HCT116 (cell line): Measurements from ENCODE around the gene EPC1. TPM values are rescaled to one million over a fixed set of nuclear protein-coding genes. Genes with fewer than 3 reads are reported as not detected.

Source experiments
- ATAC-seq: fragments of 200-7000 bp; cut with Tn5 transposase; 2 replicates; pipeline ENCODE4 v1.9.1; 2020; ENCODE audit warnings: mild to moderate bottlenecking, moderate library complexity
- BruUV-seq: library from RNA; stranded (reverse); fragments of 400-500 nt; replicated peaks from 2 replicates; lab custom pipeline; 2021; lab: Mats Ljungman, UMichigan
- CTCF ChIA-PET: fragments of 300-600 bp; sonication (Branson Sonifier 250); formaldehyde crosslinking; loops from one replicate; lab custom pipeline; 2021; ENCODE audit warnings: antibody characterized with exemption; lab: Charles Lee
- POLR2A ChIA-PET: fragments of 300-600, 350-600 bp; sonication (Branson Sonifier 250); formaldehyde crosslinking; loops from one replicate; lab custom pipeline; 2021; ENCODE audit warnings: antibody characterized with exemption; lab: Charles Lee
- RAD21 ChIA-PET, 2 experiments: fragments of 300-600 bp; sonication (Branson Sonifier 250); formaldehyde crosslinking; loops; one replicate each; lab custom pipeline; 2023; ENCODE audit warnings: low total read pairs in 2 of 2; ENCODE audit not compliant: uncharacterized antibody in 2 of 2, unreplicated experiment in 2 of 2, low non-redundant PET in 1 of 2; lab: Charles Lee
- DNase-seq: peaks from one replicate; pipeline ENCODE4 v3.0.0-alpha.2; 2010; ENCODE audit warnings: low read depth, low spot score
- H2AFZ ChIP-seq: fragments of 200-600 bp; shearing (Covaris generic), sonication (generic); 2 replicates; pipeline ENCODE4 v1.6.1; 2017; ENCODE audit warnings: low read depth, mixed run types, mixed read lengths, antibody characterized with exemption, low read length; ENCODE audit not compliant: poor library complexity, severe bottlenecking
- H3K27ac ChIP-seq: 2 replicates; pipeline ENCODE4 v1.5.1; 2012; ENCODE audit warnings: low read depth, low read length
- H3K27me3 ChIP-seq: fragments of 200-600 bp; sonication (generic); 2 replicates; pipeline ENCODE4 v1.6.1; 2016; ENCODE audit warnings: mixed run types, low read length, mixed read lengths; ENCODE audit not compliant: insufficient read depth
- H3K36me3 ChIP-seq, 2 experiments: fragments of 200-500 bp in 1 of 2; fragments of 200-600 bp in 1 of 2; sonication (Bioruptor generic) in 1 of 2; sonication (generic) in 1 of 2; 2 replicates each; pipeline versions ENCODE4 v1.5.1 to v1.6.1; 2014 to 2016; ENCODE audit warnings: low read length in 2 of 2, inconsistent platforms in 1 of 2, mixed read lengths in 1 of 2, mixed run types in 1 of 2; ENCODE audit not compliant: insufficient read depth in 2 of 2, control insufficient read depth in 1 of 2
- H3K4me1 ChIP-seq, 2 experiments: fragments of 200-600 bp in 1 of 2; sonication (generic) in 1 of 2; 2 replicates each; pipeline versions ENCODE4 v1.5.1 to v1.6.1; 2012 to 2017; ENCODE audit warnings: low read length in 2 of 2, inconsistent platforms in 1 of 2, mild to moderate bottlenecking in 1 of 2, mixed read lengths in 1 of 2, mixed run types in 1 of 2, moderate library complexity in 1 of 2; ENCODE audit not compliant: insufficient read depth in 2 of 2, control insufficient read depth in 1 of 2
- H3K4me2 ChIP-seq: fragments of 200-600 bp; sonication (generic); 2 replicates; pipeline ENCODE4 v1.6.1; 2017; ENCODE audit warnings: mixed run types, low read length, mixed read lengths
- H3K4me3 ChIP-seq, 2 experiments: fragments of 200-600 bp in 1 of 2; sonication (generic) in 1 of 2; replicated peaks in 1 of 2; 2 replicates each; pipeline ENCODE4 v1.5.1; 2011 to 2016; ENCODE audit warnings: low read length in 2 of 2, control low read depth in 1 of 2, low read depth in 1 of 2, mild to moderate bottlenecking in 1 of 2, mixed read lengths in 1 of 2, mixed run types in 1 of 2
- H3K79me2 ChIP-seq: fragments of 200-600 bp; sonication (generic); 2 replicates; pipeline ENCODE4 v1.6.1; 2017; ENCODE audit warnings: mild to moderate bottlenecking, mixed run types, low read length, moderate library complexity, mixed read lengths; ENCODE audit not compliant: insufficient read depth
- H3K9ac ChIP-seq: fragments of 200-600 bp; sonication (generic); 2 replicates; pipeline ENCODE4 v1.6.1; 2016; ENCODE audit warnings: low read length, mixed read lengths
- H3K9me2 ChIP-seq: fragments of 200-600 bp; sonication (generic), shearing (Covaris generic); 2 replicates; pipeline ENCODE4 v1.6.1; 2017; ENCODE audit warnings: mixed run types, mild to moderate bottlenecking, moderate library complexity; ENCODE audit not compliant: insufficient read depth
- H3K9me3 ChIP-seq, 2 experiments: fragments of 200-500 bp in 1 of 2; fragments of 200-600 bp in 1 of 2; sonication (Bioruptor generic) in 1 of 2; sonication (generic) in 1 of 2; 2 replicates each; pipeline ENCODE4 v1.6.1; 2014 to 2017; ENCODE audit warnings: low read length in 2 of 2, mixed read lengths in 2 of 2, inconsistent platforms in 1 of 2, low read depth in 1 of 2, mild to moderate bottlenecking in 1 of 2, mixed run types in 1 of 2, moderate library complexity in 1 of 2; ENCODE audit not compliant: control insufficient read depth in 1 of 2, insufficient read depth in 1 of 2
- H4K20me1 ChIP-seq: fragments of 200-600 bp; sonication (generic), shearing (Covaris generic); 2 replicates; pipeline ENCODE4 v1.6.1; 2017; ENCODE audit warnings: mixed run types, mild to moderate bottlenecking, moderate library complexity; ENCODE audit not compliant: insufficient read depth
- CEBPB ChIP-seq: IDR thresholded peaks from 2 replicates; pipeline ENCODE4 v1.6.1; 2012; ENCODE audit warnings: low read depth
- EGR1 ChIP-seq: IDR thresholded peaks from 2 replicates; pipeline ENCODE4 v1.6.1; 2012; ENCODE audit warnings: low read depth
- ELF1 ChIP-seq: IDR thresholded peaks from 2 replicates; pipeline ENCODE4 v1.6.1; 2012; ENCODE audit warnings: low read depth, borderline replicate concordance
- EZH2 ChIP-seq: fragments of 200-600 bp; sonication (generic); IDR thresholded peaks from 2 replicates; pipeline ENCODE4 v1.6.1; 2017; ENCODE audit warnings: antibody characterized with exemption, mixed run types
- EZH2phosphoT487 ChIP-seq: fragments of 200-600 bp; IDR thresholded peaks from 2 replicates; pipeline ENCODE4 v1.6.1; 2018; ENCODE audit warnings: antibody characterized with exemption, borderline replicate concordance
- FOSL1 ChIP-seq: IDR thresholded peaks from 2 replicates; pipeline ENCODE4 v1.6.1; 2012; ENCODE audit warnings: low read depth
- JUND ChIP-seq: IDR thresholded peaks from 2 replicates; pipeline ENCODE4 v1.6.1; 2012
- POLR2A ChIP-seq: IDR thresholded peaks from 2 replicates; pipeline ENCODE4 v1.7.0; 2011; ENCODE audit warnings: borderline replicate concordance; ENCODE audit not compliant: insufficient read depth, insufficient read length; ENCODE audit errors: extremely low read depth
- RAD21 ChIP-seq: IDR thresholded peaks from 2 replicates; pipeline ENCODE4 v1.6.1; 2012; ENCODE audit warnings: low read depth, mild to moderate bottlenecking
- SRF ChIP-seq: IDR thresholded peaks from 2 replicates; pipeline ENCODE4 v1.6.1; 2012; ENCODE audit warnings: low read depth
- ZFX ChIP-seq: fragments of 450-650 bp; IDR thresholded peaks from 2 replicates; pipeline ENCODE4 v1.6.1; 2017
- intact Hi-C: fragments of 100-400 bp; cut with micrococcal nuclease; formaldehyde crosslinking; loops from 2 replicates; pipeline ENCODE4 v1.10.0; 2022
- total RNA-seq: library from RNA; stranded (reverse); gene quantifications from one replicate; pipeline ENCODE4 v1.2.1, GENCODE V29; 2021; ENCODE audit not compliant: unreplicated experiment
- TF ChIP-seq, protein P1 (sequence below), 3 experiments: fragments of 200-600 bp in 1 of 3; sonication (generic) in 1 of 3; IDR thresholded peaks in 2 of 3; conservative IDR thresholded peaks in 1 of 3; 2 replicates each; pipeline ENCODE4 v1.5.1; 2012 to 2017; ENCODE audit warnings: low read depth in 2 of 3, low read length in 2 of 3, antibody characterized with exemption in 1 of 3, borderline replicate concordance in 1 of 3, control low read depth in 1 of 3, mild to moderate bottlenecking in 1 of 3, mixed read lengths in 1 of 3, mixed run types in 1 of 3, moderate library complexity in 1 of 3; ENCODE audit not compliant: insufficient read depth in 1 of 3
- TF ChIP-seq, protein P2 (sequence below): IDR thresholded peaks from 2 replicates; pipeline ENCODE4 v1.6.1; 2012
- TF ChIP-seq, protein P3 (sequence below): IDR thresholded peaks from 2 replicates; pipeline ENCODE4 v1.6.1; 2011; ENCODE audit warnings: mild to moderate bottlenecking, low read length, moderate library complexity; ENCODE audit not compliant: insufficient replicate concordance; ENCODE audit errors: extremely low read depth

The EPC1 gene
- total RNA-seq, 1 experiment from 2014 or later, result 20.1 TPM

DNA sequence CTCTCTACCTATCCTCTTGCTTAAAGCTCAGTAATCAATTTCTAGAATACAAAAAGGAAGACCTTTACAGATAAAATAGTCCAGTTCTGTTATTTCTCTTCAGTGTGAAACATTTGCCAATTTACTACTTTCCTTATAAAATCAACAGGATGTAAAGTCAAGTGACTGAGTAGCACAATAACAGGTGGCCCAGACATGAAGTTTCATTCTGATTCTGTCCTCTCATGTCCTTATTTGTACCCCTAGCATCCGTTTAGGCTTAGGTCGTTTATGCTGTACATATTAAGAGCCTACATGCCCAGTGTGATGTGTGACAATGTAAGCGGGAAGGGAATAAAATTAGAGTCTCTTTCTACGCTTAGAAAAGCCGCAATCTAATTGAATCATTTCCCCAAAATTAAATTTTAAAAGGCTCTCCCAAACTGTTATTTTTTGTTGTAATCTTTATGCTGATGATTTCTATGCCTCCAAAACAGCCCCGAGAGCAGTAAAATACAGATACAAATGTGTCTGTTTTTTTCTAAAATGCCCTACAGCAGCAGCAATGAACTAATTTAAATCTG lies 29.1 kb downstream of the EPC1 start:
- no TSS peak for BruUV-seq
- CTCF ChIA-PET, result no interaction called here
- POLR2A ChIA-PET, result no interaction called here

More for the DNA sequence above, 29.1 kb downstream of the EPC1 start:
- Histone ChIP-seq H3K36me3 (no peaks in the 10 kb centered on the region), H4K20me1 (0 out of 2 replicates have a peak, but pooled peaks cover 9% of the 10 kb centered on the region), H3K27me3 (no peaks in the 10 kb centered on the region), H3K9me3 (no peaks in the 10 kb centered on the region), H3K27ac (no peak overlapping the region), H2AFZ (no peak overlapping the region), H3K4me2 (no peak overlapping the region), H3K9me2 (no peaks in the 10 kb centered on the region), H3K4me3 (no peak overlapping the region), H3K4me1 (0 out of 4 replicates have a peak, but pooled peaks cover 0 to 3% of the 10 kb centered on the region in 2 experiments), H3K9ac (no peak overlapping the region), H3K79me2 (peaks cover 99% of the 10 kb centered on the region)
- intact Hi-C loops, result no loop called here
- TF ChIP-seq CEBPB, result no peak
- TF ChIP-seq RAD21, result no peak
- TF ChIP-seq ELF1, result no peak
- TF ChIP-seq POLR2A, result no peak
- no peak for TF ChIP-seq SRF
- TF ChIP-seq, protein P1, sequence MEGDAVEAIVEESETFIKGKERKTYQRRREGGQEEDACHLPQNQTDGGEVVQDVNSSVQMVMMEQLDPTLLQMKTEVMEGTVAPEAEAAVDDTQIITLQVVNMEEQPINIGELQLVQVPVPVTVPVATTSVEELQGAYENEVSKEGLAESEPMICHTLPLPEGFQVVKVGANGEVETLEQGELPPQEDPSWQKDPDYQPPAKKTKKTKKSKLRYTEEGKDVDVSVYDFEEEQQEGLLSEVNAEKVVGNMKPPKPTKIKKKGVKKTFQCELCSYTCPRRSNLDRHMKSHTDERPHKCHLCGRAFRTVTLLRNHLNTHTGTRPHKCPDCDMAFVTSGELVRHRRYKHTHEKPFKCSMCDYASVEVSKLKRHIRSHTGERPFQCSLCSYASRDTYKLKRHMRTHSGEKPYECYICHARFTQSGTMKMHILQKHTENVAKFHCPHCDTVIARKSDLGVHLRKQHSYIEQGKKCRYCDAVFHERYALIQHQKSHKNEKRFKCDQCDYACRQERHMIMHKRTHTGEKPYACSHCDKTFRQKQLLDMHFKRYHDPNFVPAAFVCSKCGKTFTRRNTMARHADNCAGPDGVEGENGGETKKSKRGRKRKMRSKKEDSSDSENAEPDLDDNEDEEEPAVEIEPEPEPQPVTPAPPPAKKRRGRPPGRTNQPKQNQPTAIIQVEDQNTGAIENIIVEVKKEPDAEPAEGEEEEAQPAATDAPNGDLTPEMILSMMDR (IDR thresholded peaks at IDR 0.05 in 2 of 3, conservative IDR thresholded peaks at IDR 0.05 in 1 of 3; ENCODE audit: borderline replicate concordance in 1 of 3, insufficient read depth in 1 of 3, low read depth in 2 of 3, low read length in 2 of 3), result no peak
- TF ChIP-seq, protein P2, sequence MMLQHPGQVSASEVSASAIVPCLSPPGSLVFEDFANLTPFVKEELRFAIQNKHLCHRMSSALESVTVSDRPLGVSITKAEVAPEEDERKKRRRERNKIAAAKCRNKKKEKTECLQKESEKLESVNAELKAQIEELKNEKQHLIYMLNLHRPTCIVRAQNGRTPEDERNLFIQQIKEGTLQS, result no peak
- TF ChIP-seq, protein P3, sequence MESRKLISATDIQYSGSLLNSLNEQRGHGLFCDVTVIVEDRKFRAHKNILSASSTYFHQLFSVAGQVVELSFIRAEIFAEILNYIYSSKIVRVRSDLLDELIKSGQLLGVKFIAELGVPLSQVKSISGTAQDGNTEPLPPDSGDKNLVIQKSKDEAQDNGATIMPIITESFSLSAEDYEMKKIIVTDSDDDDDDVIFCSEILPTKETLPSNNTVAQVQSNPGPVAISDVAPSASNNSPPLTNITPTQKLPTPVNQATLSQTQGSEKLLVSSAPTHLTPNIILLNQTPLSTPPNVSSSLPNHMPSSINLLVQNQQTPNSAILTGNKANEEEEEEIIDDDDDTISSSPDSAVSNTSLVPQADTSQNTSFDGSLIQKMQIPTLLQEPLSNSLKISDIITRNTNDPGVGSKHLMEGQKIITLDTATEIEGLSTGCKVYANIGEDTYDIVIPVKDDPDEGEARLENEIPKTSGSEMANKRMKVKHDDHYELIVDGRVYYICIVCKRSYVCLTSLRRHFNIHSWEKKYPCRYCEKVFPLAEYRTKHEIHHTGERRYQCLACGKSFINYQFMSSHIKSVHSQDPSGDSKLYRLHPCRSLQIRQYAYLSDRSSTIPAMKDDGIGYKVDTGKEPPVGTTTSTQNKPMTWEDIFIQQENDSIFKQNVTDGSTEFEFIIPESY, result no peak
- no peak for TF ChIP-seq JUND
- TF ChIP-seq FOSL1, result no peak
- no peak for TF ChIP-seq EZH2phosphoT487
- no peak for TF ChIP-seq EGR1
- no peak for TF ChIP-seq ZFX
- no peak for TF ChIP-seq EZH2
- RAD21 ChIA-PET, result no interaction called here
- no peak for DNase-seq
- no peak for ATAC-seq
